DOHH2 (cell line): Measurements from ENCODE around the gene CACNA2D3.
A peak's percentile ranks its signal among the peaks of the same experiment; 100 is the strongest.

Source experiments
- EZH2phosphoT487 ChIP-seq: fragments of 200-600 bp; sonication (generic); IDR thresholded peaks from 2 replicates; pipeline ENCODE4 v1.6.1; 2017; ENCODE audit warnings: borderline replicate concordance, mild to moderate bottlenecking, antibody characterized with exemption, low read length, moderate library complexity, mixed read lengths
- TF ChIP-seq, protein P1 (sequence below): fragments of 200-600 bp; sonication (generic); IDR thresholded peaks from one replicate; pipeline ENCODE4 v1.5.1; 2014; ENCODE audit warnings: antibody characterized with exemption, mild to moderate bottlenecking, low read depth, low read length; ENCODE audit not compliant: poor library complexity, severe bottlenecking

DNA sequence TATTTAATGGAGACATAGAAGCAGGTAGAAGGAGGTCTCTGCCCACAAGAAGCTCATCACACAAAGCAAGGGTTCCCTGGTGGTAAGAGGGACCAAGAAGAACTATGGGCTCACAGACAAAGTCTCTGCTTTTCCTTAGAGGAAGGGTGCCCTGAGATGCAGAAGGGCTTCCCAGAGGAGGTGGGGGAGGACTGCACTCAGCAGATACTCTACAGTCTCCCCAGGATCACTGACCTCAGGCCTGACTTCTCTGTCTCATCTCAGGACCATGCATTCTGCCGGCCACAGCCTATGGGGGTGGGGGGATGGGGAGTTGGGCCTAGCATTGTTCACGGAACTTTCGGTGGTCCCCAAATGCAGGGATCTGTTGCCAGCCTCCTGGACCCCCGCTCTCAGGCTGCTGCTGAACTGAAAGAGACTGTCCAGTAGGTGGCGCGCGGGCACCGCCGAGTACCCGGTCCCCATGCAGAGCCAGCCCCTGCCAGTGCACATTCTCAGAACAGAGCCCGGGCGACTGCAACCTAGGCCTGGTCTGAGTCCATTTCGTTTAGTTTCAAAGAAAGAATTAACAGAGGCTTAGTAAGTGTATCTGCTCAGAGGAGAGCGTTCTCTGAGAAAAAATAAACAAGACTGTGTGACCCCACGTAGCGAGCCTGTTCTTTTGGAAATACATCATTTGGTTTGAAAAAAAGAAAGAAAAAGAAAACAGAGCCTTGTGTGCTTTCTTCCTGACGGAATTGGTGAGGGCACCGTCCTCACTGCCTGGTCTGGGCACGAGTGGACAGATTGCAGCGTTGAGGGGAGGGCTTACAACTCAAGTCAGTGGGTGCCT is 731.4 kb downstream of the CACNA2D3 start:
- TF ChIP-seq, protein P1, sequence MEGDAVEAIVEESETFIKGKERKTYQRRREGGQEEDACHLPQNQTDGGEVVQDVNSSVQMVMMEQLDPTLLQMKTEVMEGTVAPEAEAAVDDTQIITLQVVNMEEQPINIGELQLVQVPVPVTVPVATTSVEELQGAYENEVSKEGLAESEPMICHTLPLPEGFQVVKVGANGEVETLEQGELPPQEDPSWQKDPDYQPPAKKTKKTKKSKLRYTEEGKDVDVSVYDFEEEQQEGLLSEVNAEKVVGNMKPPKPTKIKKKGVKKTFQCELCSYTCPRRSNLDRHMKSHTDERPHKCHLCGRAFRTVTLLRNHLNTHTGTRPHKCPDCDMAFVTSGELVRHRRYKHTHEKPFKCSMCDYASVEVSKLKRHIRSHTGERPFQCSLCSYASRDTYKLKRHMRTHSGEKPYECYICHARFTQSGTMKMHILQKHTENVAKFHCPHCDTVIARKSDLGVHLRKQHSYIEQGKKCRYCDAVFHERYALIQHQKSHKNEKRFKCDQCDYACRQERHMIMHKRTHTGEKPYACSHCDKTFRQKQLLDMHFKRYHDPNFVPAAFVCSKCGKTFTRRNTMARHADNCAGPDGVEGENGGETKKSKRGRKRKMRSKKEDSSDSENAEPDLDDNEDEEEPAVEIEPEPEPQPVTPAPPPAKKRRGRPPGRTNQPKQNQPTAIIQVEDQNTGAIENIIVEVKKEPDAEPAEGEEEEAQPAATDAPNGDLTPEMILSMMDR: peak; percentile 93
- TF ChIP-seq EZH2phosphoT487: no peak
